HFFc6 (cell line): ENCODE results near the gene PITPNB. TPM values are rescaled to one million over a fixed set of nuclear protein-coding genes. Genes with fewer than 3 reads are reported as not detected.

Experiments used
- DNase-seq: peaks from one replicate; pipeline ENCODE4 v3.0.0-alpha.2; 2018
- H3K27ac Mint-ChIP-seq: 2 replicates; pipeline ENCODE4 v1.8.0; 2020; ENCODE audit warnings: mild to moderate bottlenecking, mixed read lengths
- H3K27me3 Mint-ChIP-seq: 2 replicates; pipeline ENCODE4 v1.8.0; 2021; ENCODE audit warnings: mild to moderate bottlenecking, moderate library complexity, mixed read lengths; ENCODE audit not compliant: insufficient read depth
- H3K36me3 Mint-ChIP-seq: 2 replicates; pipeline ENCODE4 v1.8.0; 2021; ENCODE audit warnings: low read depth, mixed read lengths
- H3K4me1 Mint-ChIP-seq: 2 replicates; pipeline ENCODE4 v1.8.0; 2020; ENCODE audit warnings: low read depth, mixed read lengths
- H3K4me3 Mint-ChIP-seq: 2 replicates; pipeline ENCODE4 v1.8.0; 2020; ENCODE audit warnings: mild to moderate bottlenecking, moderate library complexity, mixed read lengths
- H3K9me3 Mint-ChIP-seq: 2 replicates; pipeline ENCODE4 v1.8.0; 2020; ENCODE audit warnings: mild to moderate bottlenecking, mixed read lengths
- total RNA-seq, 6 experiments: library from RNA; stranded (reverse); fragmentation: NEBNext Ultra II Directional; extraction: Animal tissue kit (Norgen Biotek cat#: 25700); gene quantifications; 2 replicates in 1 of 6; 3 replicates in 5 of 6; pipeline ENCODE4 v1.2.3, GENCODE V29; 2021
- TF ChIP-seq, protein P1 (sequence below): fragments of 200-600 bp; sonication (generic); IDR thresholded peaks from 2 replicates; pipeline ENCODE4 v1.5.0; 2021; ENCODE audit warnings: antibody characterized with exemption, mild to moderate bottlenecking

The PITPNB gene
- total RNA-seq, 6 experiments from 2014 or later, result 54.3 to 80.5 (median 74.8) TPM

DNA sequence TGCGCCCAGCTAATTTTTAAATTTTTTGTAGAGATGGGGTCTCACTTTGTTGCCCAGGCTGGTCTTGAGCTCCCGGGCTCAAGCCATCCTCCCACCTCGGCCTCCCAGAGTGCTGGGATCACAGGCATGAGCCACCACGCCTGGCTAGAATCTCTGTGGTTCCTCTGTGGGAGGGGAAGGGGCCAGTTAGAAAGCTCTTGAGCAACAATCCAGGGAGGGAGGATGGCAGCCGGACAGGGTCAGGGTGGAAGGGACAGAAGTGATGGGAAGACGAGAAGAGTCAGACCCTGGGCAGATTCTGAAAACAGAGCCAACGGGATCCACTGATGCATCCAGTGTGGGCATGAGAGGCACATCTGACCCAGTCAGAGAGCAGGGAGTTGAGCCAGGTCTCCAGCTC is 78.6 kb downstream of the PITPNB start:
- no peak for DNase-seq
- Mint-ChIP-seq H3K27me3 (peaks cover 2% of the 10 kb centered on the region; the same call in 1 of the 2 replicates), H3K4me3 (no peak overlapping the region), H3K9me3 (peaks cover 10% of the 10 kb centered on the region), H3K27ac (no peak overlapping the region), H3K36me3 (peaks cover 11% of the 10 kb centered on the region), H3K4me1 (peaks cover 28% of the 10 kb centered on the region)
- TF ChIP-seq, protein P1, sequence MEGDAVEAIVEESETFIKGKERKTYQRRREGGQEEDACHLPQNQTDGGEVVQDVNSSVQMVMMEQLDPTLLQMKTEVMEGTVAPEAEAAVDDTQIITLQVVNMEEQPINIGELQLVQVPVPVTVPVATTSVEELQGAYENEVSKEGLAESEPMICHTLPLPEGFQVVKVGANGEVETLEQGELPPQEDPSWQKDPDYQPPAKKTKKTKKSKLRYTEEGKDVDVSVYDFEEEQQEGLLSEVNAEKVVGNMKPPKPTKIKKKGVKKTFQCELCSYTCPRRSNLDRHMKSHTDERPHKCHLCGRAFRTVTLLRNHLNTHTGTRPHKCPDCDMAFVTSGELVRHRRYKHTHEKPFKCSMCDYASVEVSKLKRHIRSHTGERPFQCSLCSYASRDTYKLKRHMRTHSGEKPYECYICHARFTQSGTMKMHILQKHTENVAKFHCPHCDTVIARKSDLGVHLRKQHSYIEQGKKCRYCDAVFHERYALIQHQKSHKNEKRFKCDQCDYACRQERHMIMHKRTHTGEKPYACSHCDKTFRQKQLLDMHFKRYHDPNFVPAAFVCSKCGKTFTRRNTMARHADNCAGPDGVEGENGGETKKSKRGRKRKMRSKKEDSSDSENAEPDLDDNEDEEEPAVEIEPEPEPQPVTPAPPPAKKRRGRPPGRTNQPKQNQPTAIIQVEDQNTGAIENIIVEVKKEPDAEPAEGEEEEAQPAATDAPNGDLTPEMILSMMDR, result no peak

DNA sequence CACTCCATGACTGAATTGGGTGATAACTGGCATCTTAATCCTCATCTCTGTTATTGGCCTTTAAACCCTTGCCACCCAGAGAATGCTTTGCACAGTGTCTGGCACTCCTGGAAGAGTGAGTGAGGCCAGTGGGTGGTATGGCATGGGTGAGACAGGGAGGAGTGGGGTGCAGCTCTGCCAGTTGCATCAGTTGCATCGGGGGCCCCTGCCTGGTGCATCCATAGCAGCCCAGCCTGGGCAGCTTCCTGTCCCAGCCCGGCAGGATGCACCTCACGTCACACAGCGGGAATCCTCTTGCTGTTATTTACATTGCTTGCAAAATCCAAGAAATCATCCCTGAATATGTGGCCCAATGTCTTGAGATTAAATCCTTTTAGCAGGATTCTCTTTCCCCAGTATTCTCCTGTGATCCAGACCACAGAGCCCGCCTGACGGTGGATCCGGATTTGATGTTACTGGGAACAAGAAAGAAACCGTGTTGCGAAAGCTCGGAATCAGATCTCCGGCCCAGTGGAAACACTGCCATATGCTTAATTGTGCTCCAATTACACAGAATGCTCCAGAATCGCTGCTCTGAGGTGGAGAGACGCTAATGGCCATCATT is 79.9 kb downstream of the PITPNB start:
- H3K9me3 Mint-ChIP-seq, result peaks cover 10% of the 10 kb centered on the region
- no peak overlapping the region for H3K27ac Mint-ChIP-seq
- no peak for DNase-seq
- TF ChIP-seq, protein P1, result no peak
- H3K4me3 Mint-ChIP-seq, result no peak overlapping the region
- no peaks in the 10 kb centered on the region; the same call in 1 of the 2 replicates for H3K27me3 Mint-ChIP-seq
- peaks cover 29% of the 10 kb centered on the region for H3K4me1 Mint-ChIP-seq
- H3K36me3 Mint-ChIP-seq, result peaks cover 11% of the 10 kb centered on the region

DNA sequence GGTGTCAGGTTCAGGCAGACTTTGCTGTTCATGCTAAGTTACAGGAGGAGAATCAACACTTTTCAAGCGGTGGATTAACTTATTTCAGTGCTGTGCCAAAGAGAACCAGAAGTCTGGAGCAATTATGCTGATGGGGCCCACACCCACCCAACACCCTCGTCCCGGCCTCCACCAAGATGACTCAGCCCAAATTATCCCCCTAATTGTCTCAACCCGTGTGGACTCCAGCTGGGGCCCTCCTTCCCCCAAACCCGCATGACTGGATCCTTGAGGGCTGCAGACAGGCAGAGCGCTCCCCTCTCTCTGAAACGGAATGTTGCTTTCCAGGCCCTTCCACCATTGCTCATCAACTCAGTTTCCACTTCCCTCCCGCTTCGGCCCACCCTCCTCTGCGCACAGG is 82.9 kb downstream of the PITPNB start:
- DNase-seq, result no peak
- Mint-ChIP-seq H3K36me3 (peaks cover 11% of the 10 kb centered on the region), H3K4me1 (peaks cover 12% of the 10 kb centered on the region), H3K27me3 (no peaks in the 10 kb centered on the region; the same call in none of the 2 replicates), H3K4me3 (no peak overlapping the region), H3K9me3 (peaks cover 10% of the 10 kb centered on the region), H3K27ac (no peak overlapping the region)
- TF ChIP-seq, protein P1, result no peak

DNA sequence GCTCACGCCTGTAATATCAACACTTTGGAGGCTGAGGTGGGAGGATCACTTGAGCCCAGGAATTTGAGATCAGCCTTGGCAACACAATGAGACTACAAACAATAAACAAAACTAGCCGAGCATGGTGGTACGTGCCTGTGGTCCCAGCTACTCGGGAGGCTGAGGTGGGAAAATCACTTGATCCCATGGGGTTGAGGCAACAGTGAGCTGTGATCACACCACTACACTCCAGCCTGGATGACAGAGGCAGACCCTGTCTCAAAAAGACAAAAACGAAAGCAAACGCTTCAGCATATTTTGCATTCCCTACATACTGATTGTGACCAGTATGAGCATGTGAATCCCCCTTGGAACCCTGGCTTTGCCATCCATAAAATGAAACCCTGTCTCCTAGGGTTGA is 83.6 kb downstream of the PITPNB start:
- no peaks in the 10 kb centered on the region; the same call in none of the 2 replicates for H3K27me3 Mint-ChIP-seq
- peaks cover 10% of the 10 kb centered on the region for H3K9me3 Mint-ChIP-seq
- peaks cover 11% of the 10 kb centered on the region for H3K36me3 Mint-ChIP-seq
- no peak overlapping the region for H3K4me3 Mint-ChIP-seq
- peaks cover 12% of the 10 kb centered on the region for H3K4me1 Mint-ChIP-seq
- TF ChIP-seq, protein P1, result no peak
- no peak overlapping the region for H3K27ac Mint-ChIP-seq
- DNase-seq, result no peak

DNA sequence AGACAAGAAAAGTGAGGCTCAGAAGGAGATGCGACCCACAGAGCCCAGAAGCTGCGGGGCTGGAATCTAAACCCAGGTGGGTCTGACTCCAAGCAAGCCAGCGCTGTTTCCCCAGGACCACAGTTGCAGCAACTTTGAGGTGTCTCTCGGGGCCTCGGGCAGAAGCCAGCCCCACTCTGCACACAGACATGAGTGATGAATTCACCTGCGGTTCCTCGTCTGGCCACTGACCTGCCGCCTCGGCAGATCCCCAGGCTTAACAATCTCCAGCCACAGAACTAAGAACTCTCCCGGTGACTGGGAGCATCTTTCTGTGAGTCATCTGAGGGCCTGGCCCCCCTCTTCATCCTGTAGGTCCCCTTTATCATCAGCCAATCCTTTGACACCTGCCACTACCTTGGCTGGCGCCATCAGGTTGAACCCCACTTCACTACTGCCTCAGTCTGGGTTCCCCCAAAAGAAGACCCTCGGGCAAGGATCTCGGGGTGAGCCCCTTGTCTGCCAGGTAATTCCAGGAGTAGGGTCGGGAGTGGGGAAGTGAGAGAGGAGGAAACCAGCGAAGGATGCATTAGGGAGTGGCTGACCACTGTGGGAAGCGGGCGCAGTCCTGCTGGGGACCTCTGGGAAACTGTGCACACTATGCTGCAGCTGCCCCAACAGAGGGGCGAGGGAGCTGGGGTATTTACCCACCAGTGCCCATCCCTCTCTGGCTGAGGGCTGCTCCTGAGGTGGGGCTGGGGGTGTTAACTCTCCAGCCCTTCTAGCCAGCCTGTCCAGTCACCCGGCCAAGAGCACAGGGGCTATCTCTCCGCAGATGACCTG is 84.5 kb downstream of the PITPNB start:
- Mint-ChIP-seq H3K4me3 (no peak overlapping the region), H3K9me3 (peaks cover 10% of the 10 kb centered on the region), H3K36me3 (peaks cover 11% of the 10 kb centered on the region), H3K4me1 (peaks cover 12% of the 10 kb centered on the region), H3K27me3 (no peaks in the 10 kb centered on the region; the same call in none of the 2 replicates), H3K27ac (no peak overlapping the region)
- DNase-seq, result no peak
- TF ChIP-seq, protein P1, result peak; percentile 18; the same call in 1 of the 2 replicates
